Hepatocyte (in vitro differentiated cells): ENCODE measurements around the gene FCAMR.

ENCODE experiments used
- EZH2 ChIP-seq: fragments of 200-600 bp; sonication (generic); IDR thresholded peaks from 2 replicates; pipeline ENCODE4 v1.6.1; 2016; ENCODE audit warnings: antibody characterized with exemption, mild to moderate bottlenecking, borderline replicate concordance
- EZH2phosphoT487 ChIP-seq: fragments of 200-600 bp; sonication (generic); IDR thresholded peaks from one replicate; pipeline ENCODE4 v1.6.1; 2018; ENCODE audit warnings: antibody characterized with exemption, mild to moderate bottlenecking, low read depth, moderate library complexity; ENCODE audit not compliant: unreplicated experiment, severe bottlenecking
- TF ChIP-seq, protein P1 (sequence below): fragments of 200-600 bp; sonication (generic); IDR thresholded peaks from 2 replicates; pipeline ENCODE4 v1.5.1; 2016; ENCODE audit warnings: antibody characterized with exemption, mild to moderate bottlenecking; ENCODE audit not compliant: poor library complexity

DNA sequence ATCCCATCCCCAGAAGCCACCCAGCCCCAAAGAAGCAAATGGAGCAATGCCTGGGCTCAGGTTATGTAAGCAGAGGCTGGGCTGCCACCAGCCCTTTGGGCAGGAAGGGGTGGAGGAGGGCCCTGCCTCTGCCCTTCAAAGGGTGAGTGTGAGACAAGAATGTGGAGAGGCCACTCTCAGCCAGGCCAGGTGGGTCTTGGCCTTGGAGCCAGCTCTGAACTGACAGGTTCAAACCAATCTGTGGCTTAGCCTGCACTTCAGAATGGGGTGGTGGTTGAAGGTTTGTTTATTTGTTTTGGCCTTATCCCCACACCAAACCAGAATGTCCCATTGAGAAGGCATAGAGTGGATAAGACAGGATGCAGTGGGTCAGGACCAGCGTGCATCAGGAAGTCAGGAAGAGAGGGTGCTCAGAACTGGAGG is 32.5 kb upstream of the FCAMR start:
- TF ChIP-seq EZH2phosphoT487 = no peak
- TF ChIP-seq, protein P1, sequence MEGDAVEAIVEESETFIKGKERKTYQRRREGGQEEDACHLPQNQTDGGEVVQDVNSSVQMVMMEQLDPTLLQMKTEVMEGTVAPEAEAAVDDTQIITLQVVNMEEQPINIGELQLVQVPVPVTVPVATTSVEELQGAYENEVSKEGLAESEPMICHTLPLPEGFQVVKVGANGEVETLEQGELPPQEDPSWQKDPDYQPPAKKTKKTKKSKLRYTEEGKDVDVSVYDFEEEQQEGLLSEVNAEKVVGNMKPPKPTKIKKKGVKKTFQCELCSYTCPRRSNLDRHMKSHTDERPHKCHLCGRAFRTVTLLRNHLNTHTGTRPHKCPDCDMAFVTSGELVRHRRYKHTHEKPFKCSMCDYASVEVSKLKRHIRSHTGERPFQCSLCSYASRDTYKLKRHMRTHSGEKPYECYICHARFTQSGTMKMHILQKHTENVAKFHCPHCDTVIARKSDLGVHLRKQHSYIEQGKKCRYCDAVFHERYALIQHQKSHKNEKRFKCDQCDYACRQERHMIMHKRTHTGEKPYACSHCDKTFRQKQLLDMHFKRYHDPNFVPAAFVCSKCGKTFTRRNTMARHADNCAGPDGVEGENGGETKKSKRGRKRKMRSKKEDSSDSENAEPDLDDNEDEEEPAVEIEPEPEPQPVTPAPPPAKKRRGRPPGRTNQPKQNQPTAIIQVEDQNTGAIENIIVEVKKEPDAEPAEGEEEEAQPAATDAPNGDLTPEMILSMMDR = no peak
- no peak for TF ChIP-seq EZH2
